ENCODE results near the gene HNRNPUL1. TPM values are rescaled to one million over a fixed set of nuclear protein-coding genes. Genes with fewer than 3 reads are reported as not detected.
A peak's percentile ranks its signal among the peaks of the same experiment; 100 is the strongest.

HNRNPUL1 gene
- total and polyA plus RNA-seq, 9 of the 15 experiments (the other 6 are each of a cell fraction or from before 2014, with no cell fraction given), result 7.3 to 211 (median 85.0) TPM

DNA sequence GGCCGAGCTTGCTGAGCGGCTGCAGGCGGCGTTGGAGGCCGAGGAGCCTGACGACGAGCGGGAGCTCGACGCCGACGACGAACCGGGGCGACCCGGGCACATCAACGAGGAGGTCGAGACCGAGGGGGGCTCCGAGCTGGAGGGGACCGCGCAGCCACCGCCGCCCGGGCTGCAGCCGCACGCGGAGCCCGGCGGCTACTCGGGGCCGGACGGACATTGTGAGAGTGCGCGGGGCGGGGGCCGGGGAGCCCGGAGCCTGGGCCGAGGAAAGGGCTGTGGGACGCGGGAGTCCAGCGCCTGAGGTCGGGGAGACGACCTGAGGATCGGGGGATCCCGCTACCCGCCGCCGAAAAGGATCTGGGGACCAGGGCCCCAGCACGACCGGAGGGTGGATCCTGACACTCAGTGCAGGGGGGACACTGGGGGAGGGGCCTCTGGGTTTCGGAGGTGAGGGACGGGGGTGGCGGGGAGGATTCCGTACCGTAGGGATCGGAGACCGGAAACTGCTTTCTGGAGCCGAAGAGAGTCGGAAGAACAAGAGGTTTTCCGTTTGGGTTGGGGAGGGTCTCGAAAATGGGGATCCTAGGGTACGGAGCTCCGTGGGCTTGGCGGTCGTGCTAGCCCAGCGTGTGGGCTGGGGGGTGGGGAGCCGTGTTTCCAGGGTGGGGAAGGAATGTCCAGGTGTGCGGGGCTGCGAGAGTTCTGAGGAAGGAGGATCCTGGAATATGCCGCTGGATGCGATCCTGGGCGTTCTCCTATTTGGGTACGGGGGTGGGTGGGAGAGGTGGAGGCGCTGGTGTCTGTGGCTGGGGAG is 616 bp downstream of the HNRNPUL1 start (continued):
- TF ChIP-seq, protein P1, sequence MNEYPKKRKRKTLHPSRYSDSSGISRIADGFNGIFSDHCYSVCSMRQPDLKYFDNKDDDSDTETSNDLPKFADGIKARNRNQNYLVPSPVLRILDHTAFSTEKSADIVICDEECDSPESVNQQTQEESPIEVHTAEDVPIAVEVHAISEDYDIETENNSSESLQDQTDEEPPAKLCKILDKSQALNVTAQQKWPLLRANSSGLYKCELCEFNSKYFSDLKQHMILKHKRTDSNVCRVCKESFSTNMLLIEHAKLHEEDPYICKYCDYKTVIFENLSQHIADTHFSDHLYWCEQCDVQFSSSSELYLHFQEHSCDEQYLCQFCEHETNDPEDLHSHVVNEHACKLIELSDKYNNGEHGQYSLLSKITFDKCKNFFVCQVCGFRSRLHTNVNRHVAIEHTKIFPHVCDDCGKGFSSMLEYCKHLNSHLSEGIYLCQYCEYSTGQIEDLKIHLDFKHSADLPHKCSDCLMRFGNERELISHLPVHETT (CRISPR knock-in tag; conservative IDR thresholded peaks at IDR 0.05 in 1 of 2, IDR thresholded peaks at IDR 0.05 in 1 of 2), result peak in 1 of 2 experiments; percentile 41; a peak in 1 of 4 replicates
- TF ChIP-seq PTRF (tag; IDR thresholded peaks at IDR 0.05) (no peak), SRSF1 (IDR thresholded peaks at IDR 0.05; ENCODE audit: low read depth, low read length) (no peak; the same call in 1 of the 2 replicates), SIN3B (IDR thresholded peaks at IDR 0.05; ENCODE audit: low read depth) (peak; percentile 19; the same call in 1 of the 2 replicates), SRF (CRISPR knock-in tag; IDR thresholded peaks at IDR 0.05) (no peak), ZNF589 (CRISPR knock-in tag; IDR thresholded peaks at IDR 0.05; ENCODE audit: low read depth) (0 out of 2 replicates have a peak, but pooled peaks have one; percentile 30), SMARCC2 (IDR thresholded peaks at IDR 0.05; ENCODE audit: low read depth) (no peak)
- TF ChIP-seq, protein P2, sequence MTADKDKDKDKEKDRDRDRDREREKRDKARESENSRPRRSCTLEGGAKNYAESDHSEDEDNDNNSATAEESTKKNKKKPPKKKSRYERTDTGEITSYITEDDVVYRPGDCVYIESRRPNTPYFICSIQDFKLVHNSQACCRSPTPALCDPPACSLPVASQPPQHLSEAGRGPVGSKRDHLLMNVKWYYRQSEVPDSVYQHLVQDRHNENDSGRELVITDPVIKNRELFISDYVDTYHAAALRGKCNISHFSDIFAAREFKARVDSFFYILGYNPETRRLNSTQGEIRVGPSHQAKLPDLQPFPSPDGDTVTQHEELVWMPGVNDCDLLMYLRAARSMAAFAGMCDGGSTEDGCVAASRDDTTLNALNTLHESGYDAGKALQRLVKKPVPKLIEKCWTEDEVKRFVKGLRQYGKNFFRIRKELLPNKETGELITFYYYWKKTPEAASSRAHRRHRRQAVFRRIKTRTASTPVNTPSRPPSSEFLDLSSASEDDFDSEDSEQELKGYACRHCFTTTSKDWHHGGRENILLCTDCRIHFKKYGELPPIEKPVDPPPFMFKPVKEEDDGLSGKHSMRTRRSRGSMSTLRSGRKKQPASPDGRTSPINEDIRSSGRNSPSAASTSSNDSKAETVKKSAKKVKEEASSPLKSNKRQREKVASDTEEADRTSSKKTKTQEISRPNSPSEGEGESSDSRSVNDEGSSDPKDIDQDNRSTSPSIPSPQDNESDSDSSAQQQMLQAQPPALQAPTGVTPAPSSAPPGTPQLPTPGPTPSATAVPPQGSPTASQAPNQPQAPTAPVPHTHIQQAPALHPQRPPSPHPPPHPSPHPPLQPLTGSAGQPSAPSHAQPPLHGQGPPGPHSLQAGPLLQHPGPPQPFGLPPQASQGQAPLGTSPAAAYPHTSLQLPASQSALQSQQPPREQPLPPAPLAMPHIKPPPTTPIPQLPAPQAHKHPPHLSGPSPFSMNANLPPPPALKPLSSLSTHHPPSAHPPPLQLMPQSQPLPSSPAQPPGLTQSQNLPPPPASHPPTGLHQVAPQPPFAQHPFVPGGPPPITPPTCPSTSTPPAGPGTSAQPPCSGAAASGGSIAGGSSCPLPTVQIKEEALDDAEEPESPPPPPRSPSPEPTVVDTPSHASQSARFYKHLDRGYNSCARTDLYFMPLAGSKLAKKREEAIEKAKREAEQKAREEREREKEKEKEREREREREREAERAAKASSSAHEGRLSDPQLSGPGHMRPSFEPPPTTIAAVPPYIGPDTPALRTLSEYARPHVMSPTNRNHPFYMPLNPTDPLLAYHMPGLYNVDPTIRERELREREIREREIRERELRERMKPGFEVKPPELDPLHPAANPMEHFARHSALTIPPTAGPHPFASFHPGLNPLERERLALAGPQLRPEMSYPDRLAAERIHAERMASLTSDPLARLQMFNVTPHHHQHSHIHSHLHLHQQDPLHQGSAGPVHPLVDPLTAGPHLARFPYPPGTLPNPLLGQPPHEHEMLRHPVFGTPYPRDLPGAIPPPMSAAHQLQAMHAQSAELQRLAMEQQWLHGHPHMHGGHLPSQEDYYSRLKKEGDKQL (CRISPR knock-in tag; IDR thresholded peaks at IDR 0.05; ENCODE audit: borderline replicate concordance), result no peak
- TF ChIP-seq, protein P3, sequence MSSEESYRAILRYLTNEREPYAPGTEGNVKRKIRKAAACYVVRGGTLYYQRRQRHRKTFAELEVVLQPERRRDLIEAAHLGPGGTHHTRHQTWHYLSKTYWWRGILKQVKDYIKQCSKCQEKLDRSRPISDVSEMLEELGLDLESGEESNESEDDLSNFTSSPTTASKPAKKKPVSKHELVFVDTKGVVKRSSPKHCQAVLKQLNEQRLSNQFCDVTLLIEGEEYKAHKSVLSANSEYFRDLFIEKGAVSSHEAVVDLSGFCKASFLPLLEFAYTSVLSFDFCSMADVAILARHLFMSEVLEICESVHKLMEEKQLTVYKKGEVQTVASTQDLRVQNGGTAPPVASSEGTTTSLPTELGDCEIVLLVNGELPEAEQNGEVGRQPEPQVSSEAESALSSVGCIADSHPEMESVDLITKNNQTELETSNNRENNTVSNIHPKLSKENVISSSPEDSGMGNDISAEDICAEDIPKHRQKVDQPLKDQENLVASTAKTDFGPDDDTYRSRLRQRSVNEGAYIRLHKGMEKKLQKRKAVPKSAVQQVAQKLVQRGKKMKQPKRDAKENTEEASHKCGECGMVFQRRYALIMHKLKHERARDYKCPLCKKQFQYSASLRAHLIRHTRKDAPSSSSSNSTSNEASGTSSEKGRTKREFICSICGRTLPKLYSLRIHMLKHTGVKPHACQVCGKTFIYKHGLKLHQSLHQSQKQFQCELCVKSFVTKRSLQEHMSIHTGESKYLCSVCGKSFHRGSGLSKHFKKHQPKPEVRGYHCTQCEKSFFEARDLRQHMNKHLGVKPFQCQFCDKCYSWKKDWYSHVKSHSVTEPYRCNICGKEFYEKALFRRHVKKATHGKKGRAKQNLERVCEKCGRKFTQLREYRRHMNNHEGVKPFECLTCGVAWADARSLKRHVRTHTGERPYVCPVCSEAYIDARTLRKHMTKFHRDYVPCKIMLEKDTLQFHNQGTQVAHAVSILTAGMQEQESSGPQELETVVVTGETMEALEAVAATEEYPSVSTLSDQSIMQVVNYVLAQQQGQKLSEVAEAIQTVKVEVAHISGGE (CRISPR knock-in tag; IDR thresholded peaks at IDR 0.05), result peak in 2 of 3 experiments; percentile 21 to 42; a peak in 1 of 6 replicates
- TF ChIP-seq, protein P4, sequence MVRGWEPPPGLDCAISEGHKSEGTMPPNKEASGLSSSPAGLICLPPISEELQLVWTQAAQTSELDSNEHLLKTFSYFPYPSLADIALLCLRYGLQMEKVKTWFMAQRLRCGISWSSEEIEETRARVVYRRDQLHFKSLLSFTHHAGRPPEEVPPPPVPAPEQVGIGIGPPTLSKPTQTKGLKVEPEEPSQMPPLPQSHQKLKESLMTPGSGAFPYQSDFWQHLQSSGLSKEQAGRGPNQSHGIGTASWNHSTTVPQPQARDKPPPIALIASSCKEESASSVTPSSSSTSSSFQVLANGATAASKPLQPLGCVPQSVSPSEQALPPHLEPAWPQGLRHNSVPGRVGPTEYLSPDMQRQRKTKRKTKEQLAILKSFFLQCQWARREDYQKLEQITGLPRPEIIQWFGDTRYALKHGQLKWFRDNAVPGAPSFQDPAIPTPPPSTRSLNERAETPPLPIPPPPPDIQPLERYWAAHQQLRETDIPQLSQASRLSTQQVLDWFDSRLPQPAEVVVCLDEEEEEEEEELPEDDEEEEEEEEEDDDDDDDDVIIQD (CRISPR knock-in tag; IDR thresholded peaks at IDR 0.05), result no peak

All from K562 (cell line).